Transverse colon (tissue), 4 donors: Measurements from ENCODE around the gene PPARD. TPM values are rescaled to one million over a fixed set of nuclear protein-coding genes. Genes with fewer than 3 reads are reported as not detected.

ENCODE experiments used
- DNase-seq: peaks from one replicate; pipeline ENCODE4 v3.0.0-alpha.2; 2019
- H3K27ac ChIP-seq, 4 donors: fragments of 200-600 bp; sonication (generic); 2 replicates each; pipeline ENCODE4 v1.5.1; 2016 to 2018; ENCODE audit warnings: inconsistent platforms in 4 of 4
- H3K27me3 ChIP-seq: fragments of 200-600 bp; sonication (generic); 2 replicates; pipeline ENCODE4 v1.5.1; 2017; ENCODE audit warnings: inconsistent platforms
- H3K36me3 ChIP-seq, 4 donors: fragments of 200-600 bp; sonication (generic); 2 replicates each; pipeline ENCODE4 v1.5.1; 2017 to 2019; ENCODE audit warnings: inconsistent platforms in 4 of 4
- H3K4me1 ChIP-seq, 4 donors: fragments of 200-600 bp; sonication (generic); 2 replicates each; pipeline ENCODE4 v1.5.1; 2017 to 2020; ENCODE audit warnings: inconsistent platforms in 4 of 4
- H3K4me3 ChIP-seq, 4 donors: fragments of 200-600 bp; sonication (generic); 1 replicate in 1 of 4; 2 replicates in 3 of 4; pipeline versions ENCODE4 v1.5.1 to v1.6.1; 2017 to 2019; ENCODE audit warnings: inconsistent platforms in 4 of 4
- H3K9me3 ChIP-seq, 2 donors: fragments of 200-600 bp; sonication (generic); 2 replicates each; pipeline ENCODE4 v1.5.1; 2017 to 2019; ENCODE audit warnings: inconsistent platforms in 2 of 2
- CTCF ChIP-seq, 5 experiments: fragments of 200-600 bp in 3 of 5; fragments of 450-650 bp in 2 of 5; sonication (generic) in 3 of 5; IDR thresholded peaks; 1 replicate in 2 of 5; 2 replicates in 3 of 5; pipeline ENCODE4 v1.5.1; 2016 to 2017; ENCODE audit warnings: antibody characterized with exemption in 5 of 5, inconsistent platforms in 3 of 5, mild to moderate bottlenecking in 2 of 5, moderate library complexity in 1 of 5
- EP300 ChIP-seq: sonication (generic); formaldehyde crosslinking; IDR thresholded peaks from one replicate; pipeline ENCODE4 v1.6.1; 2017; ENCODE audit warnings: antibody characterized with exemption, low read depth
- POLR2A ChIP-seq: fragments of 450-650 bp; IDR thresholded peaks from one replicate; pipeline ENCODE4 v1.6.1; 2016; ENCODE audit warnings: antibody characterized with exemption, mild to moderate bottlenecking, moderate library complexity
- POLR2AphosphoS5 ChIP-seq, 3 donors: sonication (generic); formaldehyde crosslinking; IDR thresholded peaks; one replicate each; pipeline ENCODE4 v1.6.1; 2016; ENCODE audit warnings: antibody characterized with exemption in 3 of 3
- WGBS, 2 donors: methylation state at CpG; one replicate each; pipeline ENCODE4 v1.1.5; 2018; ENCODE audit warnings: low coverage in 1 of 2; 5-methylcytosine and 5-hydroxymethylcytosine counted together
- in situ Hi-C, 4 donors: fragments of 200-750 bp; cut with MboI; loops; one replicate each; pipeline versions ENCODE4 v1.15.0 to v1.15.1; 2017; ENCODE audit warnings: low sequenced_read_pairs in 3 of 4, low pct_ligation_motif_present in 1 of 4, low pct_unique_long_range_greater_than_20kb in 1 of 4
- intact Hi-C: fragments of 100-400 bp; cut with DNase I; formaldehyde crosslinking; loops from one replicate; pipeline ENCODE4 v1.15.1; 2023; ENCODE audit warnings: low total_unique reads
- small RNA-seq, 4 donors: library from RNA; depleted of rRNA; stranded (forward); fragments of <200 nt; gene quantifications; one replicate each; pipeline ENCODE3, GENCODE V24; 2016
- total RNA-seq, 4 donors: library from RNA; depleted of rRNA; stranded (reverse); fragments of >200 nt; gene quantifications; one replicate each; pipeline ENCODE4 v1.1.0, GENCODE V29; 2016

PPARD gene
- total RNA-seq, 4 donors from 2014 or later, result 19.8 to 110 (median 29.3) TPM

- Histone ChIP-seq H3K4me3 (no peak overlapping the region), H3K36me3 (peaks cover 0 to 10% (median 0%) of the 10 kb centered on the region in 4 donors), H3K4me1 (peaks cover 7 to 18% (median 14%) of the 10 kb centered on the region in 4 donors), H3K27me3 (no peaks in the 10 kb centered on the region), H3K9me3 (no peaks in the 10 kb centered on the region), H3K27ac (no peak overlapping the region)
- in situ Hi-C loops (no loop called here), intact Hi-C loops (no loop called here)
- WGBS, 2 donors, result 71% methylated on average over 4 of the region's 4 CpGs; no CpG with 5 or more reads in 1 of the 2 donors
- TF ChIP-seq POLR2AphosphoS5 (IDR thresholded peaks at IDR 0.05), result no peak
- no peak for TF ChIP-seq EP300
- no peak for TF ChIP-seq POLR2A
- no peak for TF ChIP-seq CTCF (IDR thresholded peaks at IDR 0.05)
- DNase-seq, result no peak
Observed at GRCh38 chr6:35475573-35475972, 133.2 kb downstream of the PPARD start.

- H3K9me3 ChIP-seq, result no peaks in the 10 kb centered on the region
- no peak for DNase-seq
- no peak overlapping the region for H3K4me3 ChIP-seq
- in situ Hi-C loops, result no loop called here
- no peak overlapping the region for H3K27ac ChIP-seq
- intact Hi-C loops, result no loop called here
- no peaks in the 10 kb centered on the region for H3K27me3 ChIP-seq
- peaks cover 3 to 13% (median 10%) of the 10 kb centered on the region in 4 donors for H3K4me1 ChIP-seq
- TF ChIP-seq EP300, result no peak
- no peak for TF ChIP-seq CTCF (IDR thresholded peaks at IDR 0.05)
- TF ChIP-seq POLR2A, result no peak
- TF ChIP-seq POLR2AphosphoS5 (IDR thresholded peaks at IDR 0.05), result no peak
- 68% methylated on average over 14 of the region's 14 CpGs; no CpG with 5 or more reads in 1 of the 2 donors for WGBS, 2 donors
- peaks cover 0 to 10% (median 0%) of the 10 kb centered on the region in 4 donors for H3K36me3 ChIP-seq
Observed at GRCh38 chr6:35476004-35476403, 133.6 kb downstream of the PPARD start.

- in situ Hi-C loops, result no loop called here
- intact Hi-C loops, result no loop called here
- WGBS, 2 donors, result 89% methylated on average over 8 of the region's 8 CpGs; no CpG with 5 or more reads in 1 of the 2 donors
- TF ChIP-seq EP300 (no peak), POLR2A (no peak), POLR2AphosphoS5 (IDR thresholded peaks at IDR 0.05) (no peak), CTCF (IDR thresholded peaks at IDR 0.05) (no peak)
- Histone ChIP-seq H3K36me3 (peaks cover 0 to 10% (median 0%) of the 10 kb centered on the region in 4 donors), H3K9me3 (no peaks in the 10 kb centered on the region), H3K4me1 (peaks cover 0 to 5% (median 2%) of the 10 kb centered on the region in 4 donors), H3K4me3 (no peak overlapping the region), H3K27ac (no peak overlapping the region), H3K27me3 (no peaks in the 10 kb centered on the region)
- no peak for DNase-seq
Observed at GRCh38 chr6:35477028-35477427, 134.7 kb downstream of the PPARD start.

Small RNA genes lying within 50 kb of the gene (small RNA-seq; reads per million reads assigned to genes)
- 0 to 0.70 (median 0) reads per million in 4 donors for gene MIR7111

Other genes starting within 250 kb of the PPARD start
- gene TCP11, start 201.2 kb upstream of the PPARD start, total RNA-seq, result under 1 TPM in 1 of 4 donors, not detected in 3; 0.96 TPM
- under 1 TPM; 0.37 to 0.68 (median 0.52) TPM for gene SCUBE3, start 128.6 kb upstream of the PPARD start, total RNA-seq
- 10 to 100 TPM; 30.2 to 59.3 (median 35.1) TPM for gene ZNF76, start 82.8 kb upstream of the PPARD start, total RNA-seq
- gene DEF6, start 44.7 kb upstream of the PPARD start, total RNA-seq, result 10 to 100 TPM in 1 of 4 donors, 1 to 10 TPM in 3; 2.6 to 24.5 (median 6.8) TPM
- 10 to 100 TPM in 1 of 4 donors, 1 to 10 TPM in 2, under 1 TPM in 1; 0.75 to 30.8 (median 3.8) TPM for gene FANCE, start 109.8 kb downstream of the PPARD start, total RNA-seq
- gene RPL10A, start 125.8 kb downstream of the PPARD start, total RNA-seq, result 100 to 1,000 TPM; 323 to 991 (median 649) TPM
- gene TEAD3, start 154.5 kb downstream of the PPARD start, total RNA-seq, result 10 to 100 TPM; 23.0 to 67.7 (median 25.3) TPM
- gene TULP1, start 170.3 kb downstream of the PPARD start, total RNA-seq, result not detected